Measurements from ENCODE around the gene CLDN17.
A peak's percentile ranks its signal among the peaks of the same experiment; 100 is the strongest.

CLDN17 gene, protein sequence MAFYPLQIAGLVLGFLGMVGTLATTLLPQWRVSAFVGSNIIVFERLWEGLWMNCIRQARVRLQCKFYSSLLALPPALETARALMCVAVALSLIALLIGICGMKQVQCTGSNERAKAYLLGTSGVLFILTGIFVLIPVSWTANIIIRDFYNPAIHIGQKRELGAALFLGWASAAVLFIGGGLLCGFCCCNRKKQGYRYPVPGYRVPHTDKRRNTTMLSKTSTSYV

DNA sequence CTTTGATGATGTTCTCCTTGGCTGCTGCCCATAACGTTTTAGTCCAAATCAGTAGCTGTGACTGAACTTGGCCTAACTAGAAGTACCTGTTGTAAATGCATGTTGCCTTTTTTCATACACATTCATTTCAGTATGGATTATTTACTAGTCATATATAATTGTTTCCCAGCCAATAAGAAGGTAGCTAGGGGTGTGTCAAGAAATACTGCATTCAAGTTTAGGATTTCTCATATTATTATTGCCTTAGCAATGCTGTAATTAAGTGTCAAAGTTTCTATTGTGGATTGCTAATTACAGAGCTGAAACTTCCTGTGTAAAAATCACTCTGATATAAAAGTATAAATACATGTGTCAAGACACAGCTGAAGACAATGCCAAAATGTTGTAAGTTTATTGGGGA, at the start of gene CLDN17:
Gene CLDN17 (minus strand): TSS at position 101 of the 400 bp plus-strand sequence. CDS start 188 bp downstream, outside the sequence.
- no peak for DNase-seq

DNA sequence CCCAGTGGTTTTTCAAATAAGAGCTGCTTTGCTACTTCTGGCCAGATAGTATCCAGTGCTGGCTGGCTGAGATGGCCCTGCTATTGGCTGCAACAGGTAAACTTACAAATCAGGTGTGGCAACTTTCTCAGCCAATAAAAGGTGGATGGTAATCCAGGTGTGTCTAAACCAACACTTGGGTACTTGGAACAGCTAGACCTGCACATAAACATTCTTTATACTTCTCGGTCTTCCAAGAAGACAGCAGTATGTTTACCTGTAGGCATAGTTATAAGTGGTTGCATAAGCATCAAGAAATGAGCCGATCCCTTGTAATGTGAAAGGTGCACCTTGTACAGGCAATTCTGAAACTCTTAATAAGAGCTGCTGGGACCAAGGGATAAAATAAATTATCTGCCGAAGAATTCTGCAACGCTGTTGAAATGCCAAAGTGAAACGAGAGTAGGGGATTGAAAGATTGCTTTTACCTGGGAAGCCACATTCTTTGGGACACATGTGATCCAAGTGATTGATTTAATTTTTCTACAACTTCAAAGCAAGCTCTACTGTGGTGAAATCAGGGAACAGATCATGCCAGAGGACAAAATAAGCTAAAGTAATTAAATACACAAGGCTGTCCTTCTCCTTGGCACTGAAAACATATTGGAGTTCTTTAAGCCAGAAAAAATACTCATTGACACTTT, 49.6 kb upstream of the CLDN17 start, which contains the start of gene CLDN8:
Gene CLDN8 (minus strand): TSS at position 57 of the 683 bp plus-strand sequence. CDS start 172 bp downstream, outside the sequence.
- DNase-seq: no peak

DNA sequence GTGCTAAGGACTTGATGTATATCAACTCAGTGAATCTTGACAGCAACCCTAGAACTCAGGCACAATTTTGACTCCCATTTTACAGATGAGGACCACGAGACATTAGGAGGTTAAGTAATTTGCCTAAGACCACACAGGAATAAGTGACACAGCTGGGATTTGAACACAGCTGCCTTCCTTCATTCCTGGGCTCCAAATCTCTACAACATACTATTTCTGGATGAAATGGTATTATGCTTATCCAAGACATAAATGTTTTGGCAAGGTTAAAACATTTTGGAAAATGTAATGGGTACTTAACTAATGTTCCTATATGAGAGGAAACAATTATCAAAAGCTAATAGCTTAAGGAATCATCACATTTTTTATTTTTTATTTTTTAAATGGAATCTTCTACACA, 44.5 kb upstream of the CLDN17 start:
- no peak for DNase-seq

DNA sequence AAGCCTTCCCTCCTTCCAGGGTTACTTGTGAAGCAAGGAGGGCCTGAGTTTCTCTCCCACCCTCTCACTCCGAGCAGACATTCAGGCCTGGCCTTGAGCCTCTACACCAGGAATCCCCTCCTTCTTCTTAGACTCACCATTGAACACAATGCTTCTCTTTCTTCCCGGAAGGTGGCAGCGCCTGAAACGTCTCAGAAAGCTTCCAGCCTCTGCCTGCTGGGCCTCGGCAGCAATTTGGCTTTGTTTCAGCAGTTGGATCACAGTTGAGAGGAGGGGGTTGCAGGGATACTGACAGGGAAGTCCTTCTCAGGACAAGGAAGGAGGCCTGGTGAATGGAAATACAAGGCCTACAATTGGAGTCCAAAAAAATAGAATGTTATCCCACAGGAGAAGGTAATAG, 43.0 kb upstream of the CLDN17 start:
- no peak for DNase-seq

DNA sequence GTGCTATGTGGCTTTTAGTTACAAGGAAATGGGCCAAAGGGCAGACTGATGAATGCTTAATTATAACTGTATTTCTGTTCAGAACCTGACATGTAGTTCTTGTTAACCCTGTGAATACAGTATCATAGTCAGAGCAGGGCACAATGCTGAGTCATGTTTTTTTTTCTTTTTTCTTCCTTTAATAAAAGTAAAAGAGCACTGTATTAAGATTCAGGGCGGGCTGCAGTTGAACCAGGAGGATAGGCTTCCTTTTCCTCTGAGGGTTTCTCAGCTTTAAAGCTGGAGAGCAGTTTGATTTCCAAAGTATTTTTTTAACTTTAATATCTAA, 40.6 kb upstream of the CLDN17 start:
- DNase-seq: no peak

DNA sequence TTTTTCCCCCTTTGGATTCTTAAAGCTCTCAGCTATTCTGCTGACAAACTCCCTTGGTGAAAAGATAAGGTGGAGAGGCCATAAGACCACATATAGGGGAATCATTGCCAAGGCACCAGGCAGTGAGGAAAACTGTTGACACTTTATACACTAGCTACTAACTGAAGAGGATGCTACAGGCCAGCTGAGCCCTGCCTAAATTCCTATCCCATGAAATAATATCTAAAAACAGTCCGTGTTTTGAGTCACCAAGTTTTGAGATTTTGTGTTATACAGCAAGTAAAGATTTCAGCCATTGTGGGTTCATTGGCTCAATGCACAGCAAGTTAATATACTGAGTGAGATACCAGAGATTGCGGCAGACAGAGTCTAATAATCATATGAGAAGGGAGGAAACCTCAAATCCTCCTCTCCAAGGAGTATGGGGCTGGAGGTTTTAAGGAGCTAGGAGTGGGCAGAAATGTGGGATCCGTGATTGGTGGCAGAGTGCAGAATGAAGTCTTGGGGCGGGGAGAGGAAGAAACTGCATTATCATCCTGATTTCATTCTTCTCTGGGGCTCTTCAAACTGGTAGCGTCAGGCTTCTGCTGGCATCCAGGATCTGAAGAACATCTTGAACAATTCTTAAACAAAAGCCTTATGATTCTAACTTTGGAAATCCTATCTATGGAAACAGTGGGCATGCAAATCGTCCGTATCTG, 40.1 kb upstream of the CLDN17 start:
- no peak for DNase-seq

DNA sequence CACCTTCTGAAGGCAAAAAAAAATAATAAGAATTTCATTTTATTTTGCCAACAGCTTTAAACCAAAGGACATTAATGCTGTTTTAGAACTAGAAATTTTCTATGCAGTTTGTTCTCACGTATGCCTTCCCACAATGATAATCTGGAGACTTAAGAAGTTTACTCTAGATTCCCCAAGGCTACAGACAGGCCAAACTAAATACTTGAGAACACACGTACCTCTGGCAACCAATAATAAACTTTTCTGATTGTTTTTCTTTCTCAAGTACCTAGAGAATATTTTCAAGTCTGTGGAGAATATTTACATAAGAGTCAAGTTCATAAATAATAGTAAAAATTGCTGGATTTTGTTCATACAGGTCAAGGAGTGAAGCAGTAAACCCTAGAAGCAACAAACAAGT, 33.4 kb upstream of the CLDN17 start:
- no peak for DNase-seq

DNA sequence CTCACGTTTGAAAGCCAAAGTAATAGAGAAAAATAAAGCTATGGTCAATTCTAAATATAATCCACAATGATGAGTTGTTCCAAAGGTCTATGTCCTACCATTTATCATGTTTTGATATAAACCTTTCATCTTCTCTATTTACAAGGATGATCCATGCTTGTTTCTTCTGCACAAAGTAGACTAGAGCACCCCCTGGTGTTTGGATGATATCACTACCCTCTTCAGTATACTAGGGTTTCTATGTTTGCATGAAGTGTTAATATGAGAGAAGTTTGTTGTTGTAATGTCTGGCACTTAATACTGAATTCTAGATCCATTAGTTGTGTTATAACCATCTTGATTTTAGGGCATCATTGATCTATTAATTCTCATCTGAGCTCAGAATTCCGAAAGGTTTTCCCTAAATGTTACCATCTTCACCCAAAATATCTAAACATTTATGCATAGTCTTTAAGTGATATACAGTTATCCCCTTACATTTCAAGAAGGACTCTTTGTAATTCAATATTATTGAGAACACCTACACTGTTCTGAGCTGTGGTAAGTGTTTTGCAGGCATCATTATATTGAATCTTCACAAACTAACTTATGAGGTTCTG, 28.2 kb upstream of the CLDN17 start:
- DNase-seq: peak; percentile 28

DNA sequence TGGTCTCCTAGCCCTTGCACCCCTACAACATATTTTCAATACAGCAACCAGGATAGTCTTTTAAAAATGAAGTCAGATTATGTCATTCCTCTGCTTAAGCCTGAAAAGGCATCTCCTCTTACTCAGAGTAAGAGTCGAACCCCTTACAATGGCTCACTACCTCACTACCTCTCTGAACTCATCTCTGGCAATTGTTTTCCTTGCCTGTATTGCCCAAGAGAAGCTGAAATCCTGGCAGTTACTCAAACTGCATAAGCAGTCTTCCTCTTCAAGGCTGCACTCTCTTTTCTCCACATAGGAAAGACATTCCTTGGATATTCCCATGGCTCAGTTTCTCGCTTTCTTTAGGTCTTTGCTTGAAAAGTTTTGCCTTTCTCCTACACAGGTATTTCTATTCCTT, 26.6 kb upstream of the CLDN17 start:
- DNase-seq: no peak

DNA sequence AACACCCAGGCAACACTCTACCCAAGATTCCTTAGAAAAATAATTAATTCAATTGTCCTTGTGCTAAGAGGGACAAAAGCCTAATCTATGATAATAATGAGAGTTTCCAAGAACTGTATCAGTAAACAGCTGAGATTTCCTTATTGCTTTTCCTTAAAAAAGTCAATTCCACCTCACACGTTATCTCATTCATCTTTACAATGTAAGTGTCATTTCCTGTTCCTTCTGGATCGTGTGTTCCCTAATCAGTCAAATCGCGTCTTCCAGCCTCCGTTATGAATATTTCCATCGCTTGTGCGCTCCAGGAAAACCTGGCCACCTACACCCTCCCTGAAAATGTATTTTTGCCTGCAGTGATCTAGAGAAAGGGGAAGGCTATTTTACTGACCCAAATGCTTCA, 23.9 kb upstream of the CLDN17 start:
- no peak for DNase-seq

DNA sequence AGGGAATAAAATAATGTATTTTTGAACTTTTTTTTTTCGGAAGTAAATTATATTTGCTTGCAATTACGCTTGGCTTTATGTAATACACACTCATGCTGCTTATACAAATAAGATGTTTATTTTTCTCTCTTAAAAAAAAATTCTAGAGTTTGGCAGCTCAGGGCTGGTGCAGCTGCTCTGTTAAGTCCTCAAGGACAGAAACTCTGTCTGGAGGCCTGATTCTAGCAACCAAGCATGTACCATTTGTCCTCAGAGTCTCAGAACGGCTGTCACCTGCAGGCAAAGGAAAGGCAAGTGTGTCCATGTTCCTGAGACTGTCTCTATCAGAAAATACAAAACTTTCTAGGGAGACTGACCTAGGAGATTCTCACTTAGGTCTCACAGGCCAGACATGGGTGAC, 23.2 kb upstream of the CLDN17 start:
- DNase-seq: no peak

DNA sequence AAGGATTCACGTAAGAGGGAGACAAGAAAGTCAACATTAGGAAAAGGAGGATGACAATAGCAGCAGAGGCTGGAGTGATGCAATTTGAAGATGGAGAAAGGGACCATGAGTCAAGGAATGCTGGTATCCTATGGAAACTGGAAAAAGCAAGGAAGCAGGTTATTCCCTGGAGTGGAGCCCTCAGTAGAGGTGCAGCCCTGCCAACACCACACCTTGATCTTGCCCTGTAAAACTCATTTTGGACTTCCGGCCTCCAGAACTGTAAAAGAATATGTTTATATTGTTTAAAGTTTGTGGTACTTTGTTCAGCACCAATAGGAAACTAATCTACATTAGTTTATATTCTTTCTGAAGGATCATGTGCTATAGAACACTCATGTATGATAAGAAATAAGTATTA, 19.6 kb upstream of the CLDN17 start:
- DNase-seq: no peak

DNA sequence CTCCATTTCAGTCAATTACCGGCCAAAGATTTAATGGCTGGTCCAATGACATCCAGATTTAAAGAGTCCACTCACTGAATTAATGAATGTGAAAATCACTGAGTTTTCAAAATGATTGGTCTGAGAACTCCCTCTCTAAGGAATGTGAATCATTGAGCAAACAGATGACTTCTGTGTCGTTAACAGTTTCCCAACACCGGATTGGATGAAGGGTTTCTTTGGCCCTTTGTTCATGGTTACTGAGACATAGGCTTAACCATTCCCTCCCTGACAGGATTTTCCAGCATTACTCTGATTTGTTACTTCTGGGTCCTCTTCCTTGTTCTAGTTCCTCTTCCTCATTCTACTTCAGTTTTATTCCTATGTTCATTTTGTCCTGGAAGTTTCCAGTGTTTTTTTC, 1.5 kb upstream of the CLDN17 start:
- no peak for DNase-seq

DNA sequence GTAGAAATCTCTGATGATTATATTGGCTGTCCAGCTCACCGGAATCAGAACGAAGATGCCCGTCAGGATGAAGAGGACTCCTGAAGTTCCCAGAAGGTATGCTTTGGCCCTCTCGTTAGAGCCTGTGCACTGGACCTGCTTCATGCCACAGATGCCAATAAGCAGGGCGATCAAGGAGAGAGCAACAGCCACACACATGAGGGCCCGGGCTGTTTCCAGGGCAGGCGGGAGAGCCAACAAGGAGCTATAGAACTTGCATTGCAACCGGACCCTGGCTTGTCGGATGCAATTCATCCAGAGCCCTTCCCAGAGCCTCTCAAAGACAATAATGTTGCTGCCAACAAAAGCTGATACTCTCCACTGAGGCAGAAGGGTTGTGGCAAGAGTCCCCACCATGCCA, 434 bp downstream of the CLDN17 start:
- no peak for DNase-seq

DNA sequence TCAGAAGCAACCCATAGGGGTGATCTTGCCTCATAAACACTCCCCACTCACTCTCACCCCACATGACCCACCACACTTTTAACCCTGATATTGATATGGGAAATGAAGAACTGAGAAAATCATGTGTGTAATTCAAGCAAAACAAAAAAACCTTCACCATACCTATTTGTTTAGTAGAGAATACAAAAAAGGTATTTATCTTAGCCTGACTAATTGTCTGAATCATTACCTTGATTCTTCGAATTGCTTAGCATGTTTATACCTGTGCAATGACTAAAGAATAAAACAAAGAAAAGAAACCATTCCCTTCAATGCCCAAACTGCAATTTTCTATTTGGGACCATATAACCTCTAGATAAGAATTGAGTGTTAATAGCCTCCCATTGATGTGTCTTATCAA, 1.8 kb downstream of the CLDN17 start:
- DNase-seq: no peak

DNA sequence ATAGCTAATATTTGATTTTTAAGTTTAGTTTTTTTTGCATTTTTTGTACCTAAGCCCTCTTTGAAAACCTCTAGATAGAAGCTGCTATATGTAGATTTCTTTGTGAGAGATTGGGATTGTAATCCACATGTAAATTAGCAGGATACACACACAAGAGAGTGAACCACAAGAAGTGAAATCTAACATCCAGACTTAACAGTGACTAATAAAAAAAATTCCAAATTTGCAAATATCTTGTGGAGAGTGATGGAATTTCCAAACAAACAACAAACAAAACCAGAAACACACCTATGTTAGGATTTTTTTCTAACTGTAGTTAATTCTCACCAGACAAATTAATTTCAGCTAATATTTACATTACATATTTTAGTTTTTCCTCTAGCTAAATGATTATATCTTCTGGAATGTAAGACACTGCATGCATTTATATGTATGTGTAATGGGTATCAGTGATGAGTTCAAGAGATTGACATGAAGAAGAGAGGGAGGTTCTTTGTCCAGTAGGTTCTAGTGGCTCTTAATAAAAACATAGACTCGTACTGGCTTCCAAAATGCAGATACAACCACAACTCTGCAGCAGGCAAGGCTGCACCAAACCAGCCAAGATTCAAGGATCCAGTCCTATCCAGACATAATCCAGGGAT, 12.8 kb downstream of the CLDN17 start:
- DNase-seq: no peak

DNA sequence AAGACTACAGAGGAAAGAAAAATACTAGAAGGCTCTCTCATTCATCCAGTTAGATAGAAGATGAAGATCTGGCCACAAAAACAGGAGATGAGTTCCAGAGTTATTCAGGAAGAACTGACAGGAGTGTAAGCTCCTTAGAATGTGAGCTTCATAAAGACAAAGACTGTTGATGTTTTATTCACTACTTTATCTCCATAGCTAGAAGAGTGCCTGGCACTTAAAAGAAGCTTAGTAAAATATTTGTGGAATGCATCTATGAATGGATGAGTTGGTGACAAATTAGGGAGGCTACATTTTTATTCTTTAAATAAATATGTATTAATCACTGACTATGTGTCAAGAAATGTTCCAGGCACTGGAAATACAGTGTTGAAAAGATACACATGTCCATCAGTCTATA, 13.8 kb downstream of the CLDN17 start:
- DNase-seq: no peak

DNA sequence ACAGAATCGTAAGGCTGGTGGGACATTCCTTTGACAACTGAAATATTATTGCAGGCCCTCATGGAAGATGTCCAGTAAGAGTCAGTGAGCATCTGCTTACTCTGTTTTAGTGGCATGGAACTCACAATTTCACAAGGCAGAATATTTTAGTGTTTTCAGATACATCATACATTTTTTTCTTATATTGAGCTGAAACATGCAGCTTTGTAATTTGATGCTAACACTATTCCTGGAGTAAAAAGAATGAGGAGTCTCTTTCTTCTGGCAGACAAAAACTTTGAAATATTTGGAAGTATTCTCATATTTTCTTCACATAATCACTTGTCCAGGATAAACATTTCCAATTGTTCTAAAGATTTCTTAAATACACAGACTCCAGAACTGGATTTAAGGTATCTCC, 17.7 kb downstream of the CLDN17 start:
- no peak for DNase-seq

DNA sequence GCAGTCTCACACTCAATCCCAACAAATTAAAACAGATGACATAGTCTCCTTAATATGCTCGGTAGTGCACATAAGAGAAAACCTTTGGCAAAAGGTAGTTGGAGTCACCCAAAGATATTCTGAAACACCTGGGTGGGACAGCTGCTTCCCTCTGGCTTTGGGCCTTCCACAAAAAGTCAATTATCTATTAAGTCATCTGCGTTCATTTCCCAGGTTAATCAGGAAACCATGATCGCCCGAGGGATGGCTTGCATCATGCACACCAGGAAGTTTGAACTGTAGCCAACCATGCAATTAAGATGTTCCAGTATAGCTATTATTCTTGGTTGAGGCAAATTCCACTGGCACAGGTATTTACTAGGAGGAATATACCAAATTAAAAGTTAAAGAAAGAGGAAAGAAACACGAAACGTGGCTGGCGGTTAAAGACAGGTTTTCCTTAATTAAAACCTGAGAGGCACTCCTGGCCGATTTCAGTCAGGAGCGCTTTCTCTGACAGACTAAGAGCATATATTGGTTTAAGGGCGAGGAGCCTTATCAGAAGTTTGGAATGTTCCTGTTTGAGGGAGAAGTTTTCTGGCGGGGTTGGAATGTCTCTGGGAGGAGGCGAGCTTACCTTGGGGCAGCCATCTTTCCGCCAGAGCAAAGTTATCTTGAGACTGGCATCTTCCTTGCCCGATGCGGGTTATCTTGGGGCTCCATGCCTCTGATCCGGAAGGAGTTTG, 19.9 kb downstream of the CLDN17 start:
- DNase-seq: no peak

DNA sequence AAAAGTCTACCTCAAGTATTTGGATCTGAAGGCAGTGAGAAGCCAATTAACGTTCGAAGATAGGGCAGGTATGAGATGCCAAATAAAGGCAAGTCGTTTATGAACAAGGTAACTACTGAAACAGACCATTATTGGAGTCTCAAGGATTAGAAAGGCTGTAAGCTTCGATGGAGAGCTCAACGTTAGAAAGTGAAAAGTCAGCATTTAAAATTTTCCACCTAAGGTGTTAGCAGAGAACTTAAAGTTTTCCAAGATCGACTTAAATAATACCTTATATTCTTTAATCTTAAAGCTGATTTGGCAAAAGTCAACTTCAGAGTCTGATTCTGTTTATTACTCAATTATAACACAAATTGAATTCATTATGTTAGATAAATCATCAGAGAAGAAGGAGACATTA, 28.1 kb downstream of the CLDN17 start:
- no peak for DNase-seq

DNA sequence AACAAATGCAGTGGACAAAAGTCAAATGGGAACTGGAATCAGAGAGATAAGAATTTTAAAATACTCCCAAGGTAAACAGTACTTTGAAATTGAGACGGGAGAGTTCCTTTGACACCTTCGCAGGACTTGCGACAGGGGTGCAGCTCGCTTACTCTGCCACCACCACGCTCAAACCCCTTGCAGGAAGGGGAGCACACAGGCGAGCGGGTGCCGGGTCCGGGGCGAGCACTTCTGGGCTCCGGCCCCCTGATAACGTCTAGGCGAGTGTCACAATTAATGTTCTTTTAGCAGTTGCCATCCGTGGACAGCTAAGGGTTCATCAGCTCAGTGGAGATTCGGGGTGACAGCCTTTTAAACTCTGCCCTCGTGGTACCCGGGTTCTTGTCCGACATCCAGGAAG, 37.4 kb downstream of the CLDN17 start:
- DNase-seq: no peak

DNA sequence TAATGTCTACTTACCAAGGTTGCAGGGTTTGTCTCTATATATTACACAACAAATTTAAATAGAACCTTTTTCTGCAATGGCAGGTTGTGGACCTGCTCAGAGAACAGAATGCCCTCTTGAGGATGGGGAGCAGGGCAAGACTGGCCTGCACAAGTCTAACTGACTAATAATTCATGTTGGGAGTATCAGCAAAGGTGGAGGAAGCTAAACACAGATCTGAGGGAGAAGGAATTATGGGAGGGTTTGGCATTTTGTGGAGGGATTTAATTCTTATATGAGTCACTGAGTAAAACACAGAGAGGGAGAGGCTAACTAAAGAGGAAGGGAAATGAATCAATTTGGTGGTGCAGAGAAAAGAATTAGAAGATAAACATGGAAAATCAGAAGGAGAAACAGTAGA, 40.0 kb downstream of the CLDN17 start:
- no peak for DNase-seq

DNA sequence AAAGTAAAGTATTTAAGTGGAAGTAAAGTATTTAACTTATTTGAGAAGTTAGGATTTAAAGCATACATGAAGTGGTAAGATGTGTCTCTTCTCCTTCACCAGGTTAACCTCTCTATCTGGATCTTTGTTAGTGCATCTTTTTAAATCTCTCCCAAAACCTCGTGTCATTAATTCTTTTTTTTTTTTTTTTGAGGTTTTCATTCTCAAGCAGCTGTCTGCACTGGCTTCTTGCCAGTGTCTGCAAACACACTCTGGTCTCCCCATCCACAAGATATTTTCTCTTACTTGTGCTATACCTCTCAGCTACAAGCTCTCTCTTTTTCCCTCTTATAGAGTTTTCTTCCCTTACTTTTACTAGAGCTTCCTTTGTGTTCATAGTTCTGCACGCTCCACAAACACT, 49.0 kb downstream of the CLDN17 start:
- DNase-seq: no peak

All from NCI-H1105 (cell line).